SK-N-SH treated with all-trans-retinoic acid at 6 μM for 48 hours (cell line): ENCODE measurements around the gene DAW1.

Experiments used
- ARNTL ChIP-seq: fragments of 450-650 bp; formaldehyde crosslinking; IDR thresholded peaks from 2 replicates; pipeline ENCODE4 v1.5.0; 2020; ENCODE audit warnings: low read depth, mild to moderate bottlenecking, moderate library complexity, borderline replicate concordance
- CREB5 ChIP-seq: fragments of 250-450 bp; sonication (Bioruptor Pico); IDR thresholded peaks from 2 replicates; pipeline ENCODE4 v1.5.1; 2020; ENCODE audit warnings: low read depth, mild to moderate bottlenecking, moderate library complexity
- GLIS3 ChIP-seq: fragments of 250-450 bp; sonication (Bioruptor Pico); IDR thresholded peaks from 2 replicates; pipeline ENCODE4 v1.5.0; 2020; ENCODE audit warnings: mild to moderate bottlenecking, moderate library complexity
- PATZ1 ChIP-seq: fragments of 250-450 bp; sonication (Bioruptor Pico); IDR thresholded peaks from 2 replicates; pipeline ENCODE4 v1.8.0; 2020; ENCODE audit warnings: mild to moderate bottlenecking, moderate library complexity, borderline replicate concordance
- RARB ChIP-seq: fragments of 250-450 bp; sonication (Bioruptor Pico); IDR thresholded peaks from 2 replicates; pipeline ENCODE4 v1.8.0; 2021; ENCODE audit warnings: mild to moderate bottlenecking, moderate library complexity
- ZC3H10 ChIP-seq: fragments of 250-450 bp; sonication (Bioruptor Pico); IDR thresholded peaks from 2 replicates; pipeline ENCODE4 v1.5.1; 2021; ENCODE audit warnings: mild to moderate bottlenecking, moderate library complexity
- ZNF70 ChIP-seq: fragments of 450-650 bp; formaldehyde crosslinking; IDR thresholded peaks from 2 replicates; pipeline ENCODE4 v1.5.0; 2020; ENCODE audit warnings: mild to moderate bottlenecking, moderate library complexity

DNA sequence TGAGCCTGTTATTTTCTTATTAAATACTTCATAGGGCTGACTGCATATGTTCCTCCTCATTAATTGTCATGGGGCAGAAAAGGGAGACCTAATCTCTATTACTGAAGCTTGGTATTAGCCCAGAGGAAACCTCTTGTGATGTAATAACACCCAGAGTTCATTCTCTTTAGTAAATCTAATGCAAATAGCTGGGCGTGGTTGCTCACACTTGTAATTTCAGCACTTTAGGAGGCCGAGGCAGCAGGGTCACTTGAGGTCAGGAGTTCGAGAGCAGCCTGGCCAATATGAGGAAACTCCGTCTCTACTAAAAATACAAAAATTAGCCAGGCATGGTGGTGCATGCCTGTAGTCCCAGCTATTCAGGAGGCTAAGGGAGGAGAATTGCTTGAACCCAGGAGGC lies 14.7 kb downstream of the DAW1 start:
- TF ChIP-seq ZC3H10: no peak
- TF ChIP-seq PATZ1: no peak
- no peak for TF ChIP-seq RARB (CRISPR knock-in tag)
- no peak for TF ChIP-seq CREB5 (CRISPR knock-in tag)
- no peak for TF ChIP-seq ZNF70 (CRISPR knock-in tag)
- no peak for TF ChIP-seq ARNTL (CRISPR knock-in tag)
- no peak for TF ChIP-seq GLIS3 (CRISPR knock-in tag)
